OCI-LY1 (cell line): ENCODE results near the gene SFT2D2.

ENCODE experiments used
- EZH2 ChIP-seq: fragments of 200-600 bp; sonication (generic), shearing (Covaris generic); IDR thresholded peaks from 2 replicates; pipeline ENCODE4 v1.8.0; 2017; ENCODE audit warnings: borderline replicate concordance, mixed run types, mild to moderate bottlenecking, antibody characterized with exemption, low read length, moderate library complexity, mixed read lengths
- TF ChIP-seq, protein P1 (sequence below): fragments of 200-600 bp; sonication (generic), shearing (Covaris generic); IDR thresholded peaks from 2 replicates; pipeline ENCODE4 v1.5.1; 2017; ENCODE audit warnings: mild to moderate bottlenecking, antibody characterized with exemption, low read length, moderate library complexity, mixed read lengths

DNA sequence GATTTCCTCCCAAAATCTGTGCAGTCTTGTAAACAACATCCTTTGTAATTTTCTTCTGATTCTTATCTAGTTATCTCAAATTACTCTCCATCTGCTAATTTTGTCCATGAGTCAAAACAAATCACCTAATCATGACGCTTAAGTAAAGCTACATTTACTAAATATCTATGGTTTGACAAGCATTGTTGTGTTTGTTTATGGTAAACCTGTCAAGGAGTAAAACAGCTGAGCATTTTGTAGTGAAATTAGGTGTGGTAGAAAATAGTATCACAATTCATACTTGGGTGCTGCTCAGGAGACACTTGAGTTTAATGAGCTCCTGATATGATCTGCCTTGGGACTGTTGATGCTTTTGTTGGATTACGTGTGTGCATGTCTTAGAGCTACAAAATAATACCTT lies 35.4 kb upstream of the SFT2D2 start:
- no peak for TF ChIP-seq EZH2
- TF ChIP-seq, protein P1, sequence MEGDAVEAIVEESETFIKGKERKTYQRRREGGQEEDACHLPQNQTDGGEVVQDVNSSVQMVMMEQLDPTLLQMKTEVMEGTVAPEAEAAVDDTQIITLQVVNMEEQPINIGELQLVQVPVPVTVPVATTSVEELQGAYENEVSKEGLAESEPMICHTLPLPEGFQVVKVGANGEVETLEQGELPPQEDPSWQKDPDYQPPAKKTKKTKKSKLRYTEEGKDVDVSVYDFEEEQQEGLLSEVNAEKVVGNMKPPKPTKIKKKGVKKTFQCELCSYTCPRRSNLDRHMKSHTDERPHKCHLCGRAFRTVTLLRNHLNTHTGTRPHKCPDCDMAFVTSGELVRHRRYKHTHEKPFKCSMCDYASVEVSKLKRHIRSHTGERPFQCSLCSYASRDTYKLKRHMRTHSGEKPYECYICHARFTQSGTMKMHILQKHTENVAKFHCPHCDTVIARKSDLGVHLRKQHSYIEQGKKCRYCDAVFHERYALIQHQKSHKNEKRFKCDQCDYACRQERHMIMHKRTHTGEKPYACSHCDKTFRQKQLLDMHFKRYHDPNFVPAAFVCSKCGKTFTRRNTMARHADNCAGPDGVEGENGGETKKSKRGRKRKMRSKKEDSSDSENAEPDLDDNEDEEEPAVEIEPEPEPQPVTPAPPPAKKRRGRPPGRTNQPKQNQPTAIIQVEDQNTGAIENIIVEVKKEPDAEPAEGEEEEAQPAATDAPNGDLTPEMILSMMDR, result no peak
